Astrocyte (in vitro differentiated cells and primary cell): Measurements from ENCODE around the gene OR13F1. TPM values are rescaled to one million over a fixed set of nuclear protein-coding genes. Genes with fewer than 3 reads are reported as not detected.

ENCODE experiments used
- DNase-seq: peaks from one replicate; pipeline ENCODE4 v3.0.0-alpha.2; 2010; ENCODE audit warnings: low read depth
- FAIRE-seq: peaks from 2 replicates; lab custom pipeline; 2011; peaks lifted over from hg19 to GRCh38; lab: Jason Lieb, UNC
- H2AFZ ChIP-seq: 2 replicates; pipeline ENCODE4 v1.6.0; 2012; ENCODE audit warnings: low read depth, low read length, inconsistent platforms
- H3K27ac ChIP-seq: 2 replicates; pipeline ENCODE4 v1.5.1; 2011; ENCODE audit warnings: low read depth, low read length, inconsistent platforms
- H3K27me3 ChIP-seq: 2 replicates; pipeline ENCODE4 v1.6.0; 2011; ENCODE audit warnings: low read length, inconsistent platforms; ENCODE audit not compliant: insufficient read depth
- H3K36me3 ChIP-seq: 2 replicates; pipeline ENCODE4 v1.5.1; 2011; ENCODE audit warnings: low read length, inconsistent platforms; ENCODE audit not compliant: insufficient read depth
- H3K4me1 ChIP-seq: 2 replicates; pipeline ENCODE4 v1.5.1; 2011; ENCODE audit warnings: low read length, inconsistent platforms; ENCODE audit not compliant: insufficient read depth
- H3K4me2 ChIP-seq: 2 replicates; pipeline ENCODE4 v1.6.0; 2012; ENCODE audit warnings: low read length, inconsistent platforms
- H3K4me3 ChIP-seq: 2 replicates; pipeline ENCODE4 v1.5.1; 2011; ENCODE audit warnings: low read depth, mild to moderate bottlenecking, low read length, inconsistent platforms; ENCODE audit not compliant: insufficient read depth
- H3K79me2 ChIP-seq: 2 replicates; pipeline ENCODE4 v1.6.0; 2012; ENCODE audit warnings: mild to moderate bottlenecking, low read length, inconsistent platforms; ENCODE audit not compliant: insufficient read depth
- H3K9ac ChIP-seq: 2 replicates; pipeline ENCODE4 v1.6.0; 2012; ENCODE audit warnings: mild to moderate bottlenecking, low read length, inconsistent platforms
- H3K9me3 ChIP-seq: 2 replicates; pipeline ENCODE4 v1.5.1; 2012; ENCODE audit warnings: low read depth, mild to moderate bottlenecking, low read length, inconsistent platforms; ENCODE audit not compliant: insufficient read depth
- H4K20me1 ChIP-seq: 2 replicates; pipeline ENCODE4 v1.6.0; 2012; ENCODE audit warnings: low read length, inconsistent platforms; ENCODE audit not compliant: insufficient read depth
- H3K27ac Mint-ChIP-seq: one replicate; pipeline ENCODE4 v1.8.0; 2021; ENCODE audit warnings: mild to moderate bottlenecking, mixed read lengths; ENCODE audit not compliant: unreplicated experiment
- H3K27me3 Mint-ChIP-seq: one replicate; pipeline ENCODE4 v1.8.0; 2021; ENCODE audit warnings: low read depth, mixed read lengths; ENCODE audit not compliant: unreplicated experiment
- H3K36me3 Mint-ChIP-seq: one replicate; pipeline ENCODE4 v1.8.0; 2021; ENCODE audit warnings: low read depth, mixed read lengths; ENCODE audit not compliant: unreplicated experiment
- H3K4me1 Mint-ChIP-seq: one replicate; pipeline ENCODE4 v1.8.0; 2021; ENCODE audit warnings: low read depth, mixed read lengths; ENCODE audit not compliant: unreplicated experiment
- H3K4me3 Mint-ChIP-seq: one replicate; pipeline ENCODE4 v1.8.0; 2021; ENCODE audit warnings: mild to moderate bottlenecking, moderate library complexity, mixed read lengths; ENCODE audit not compliant: unreplicated experiment
- H3K9me3 Mint-ChIP-seq: one replicate; pipeline ENCODE4 v1.8.0; 2021; ENCODE audit warnings: mild to moderate bottlenecking, mixed read lengths; ENCODE audit not compliant: unreplicated experiment
- CTCF ChIP-seq: IDR thresholded peaks from 2 replicates; pipeline ENCODE4 v1.5.1; 2011; ENCODE audit warnings: low read depth, mild to moderate bottlenecking, inconsistent platforms, low read length, moderate library complexity; ENCODE audit not compliant: insufficient read depth
- EZH2 ChIP-seq: IDR thresholded peaks from 2 replicates; pipeline ENCODE4 v1.6.1; 2012; ENCODE audit warnings: mild to moderate bottlenecking, low read length, inconsistent platforms; ENCODE audit not compliant: insufficient read depth
- total RNA-seq: library from RNA; stranded (reverse); gene quantifications from 2 replicates; pipeline ENCODE4 v1.2.1, GENCODE V29; 2021

OR13F1 gene
- total RNA-seq, 1 donor from 2014 or later: not detected

GRCh38 chr9:104536756-104537155, 32.7 kb downstream of the OR13F1 start, which contains the start of gene OR13C3:
TSS of gene OR13C3 (minus strand) at chr9:104536856. CDS start at chr9:104536723, 133 bp downstream.
- no peaks in the 10 kb centered on the region for H3K27me3 ChIP-seq
- no peaks in the 10 kb centered on the region for H4K20me1 ChIP-seq
- Mint-ChIP-seq H3K27ac (no peak within 1 kb of the TSS), H3K4me1 (no peaks in the 10 kb centered on the region), H3K9me3 (no peaks in the 10 kb centered on the region), H3K36me3 (no peaks in the 10 kb centered on the region), H3K27me3 (no peaks in the 10 kb centered on the region), H3K4me3 (no peak within 1 kb of the TSS)
- H3K4me3 ChIP-seq: no peak within 1 kb of the TSS
- no peaks in the 10 kb centered on the region for H3K4me1 ChIP-seq
- no peak within 1 kb of the TSS for H2AFZ ChIP-seq
- TF ChIP-seq EZH2: no peak
- TF ChIP-seq CTCF: no peak
- H3K9me3 ChIP-seq: no peaks in the 10 kb centered on the region
- H3K79me2 ChIP-seq: no peaks in the 10 kb centered on the region
- FAIRE-seq (no peak), DNase-seq (no peak)
- H3K27ac ChIP-seq: no peak within 1 kb of the TSS
- H3K36me3 ChIP-seq: no peaks in the 10 kb centered on the region
- H3K4me2 ChIP-seq: no peak within 1 kb of the TSS
- H3K9ac ChIP-seq: no peak within 1 kb of the TSS

- Histone ChIP-seq H3K36me3 (no peaks in the 10 kb centered on the region), H3K27ac (no peak overlapping the region)
- no peaks in the 10 kb centered on the region for H3K27me3 Mint-ChIP-seq
Observed at GRCh38 chr9:104539275-104539674, 35.2 kb downstream of the OR13F1 start.

More at GRCh38 chr9:104539275-104539674, 35.2 kb downstream of the OR13F1 start:
- Histone ChIP-seq H3K79me2 (no peaks in the 10 kb centered on the region), H3K9me3 (no peaks in the 10 kb centered on the region), H3K27me3 (no peaks in the 10 kb centered on the region), H3K9ac (no peak overlapping the region), H3K4me1 (no peaks in the 10 kb centered on the region), H4K20me1 (no peaks in the 10 kb centered on the region), H2AFZ (no peak overlapping the region), H3K4me3 (no peak overlapping the region), H3K4me2 (no peak overlapping the region)
- H3K36me3 Mint-ChIP-seq: no peaks in the 10 kb centered on the region
- no peak overlapping the region for H3K27ac Mint-ChIP-seq
- TF ChIP-seq CTCF (no peak), EZH2 (no peak)
- no peak for DNase-seq
- no peak overlapping the region for H3K4me3 Mint-ChIP-seq
- FAIRE-seq: no peak
- H3K4me1 Mint-ChIP-seq: no peaks in the 10 kb centered on the region
- H3K9me3 Mint-ChIP-seq: no peaks in the 10 kb centered on the region
